Caco-2 (cell line): Measurements from ENCODE around the gene MYLK2. TPM values are rescaled to one million over a fixed set of nuclear protein-coding genes. Genes with fewer than 3 reads are reported as not detected.
A peak's percentile ranks its signal among the peaks of the same experiment; 100 is the strongest.

Experiments
- BruUV-seq: library from RNA; stranded (reverse); fragments of 400-500 nt; replicated peaks from 2 replicates; lab custom pipeline; 2021; lab: Mats Ljungman, UMichigan
- CTCF ChIA-PET: fragments of 300-600 bp; sonication (Branson Sonifier 250); formaldehyde crosslinking; loops from one replicate; lab custom pipeline; 2022; ENCODE audit warnings: antibody characterized with exemption; lab: Charles Lee
- POLR2A ChIA-PET: fragments of 300-600 bp; sonication (Branson Sonifier 250); formaldehyde crosslinking; loops from one replicate; lab custom pipeline; 2022; ENCODE audit warnings: antibody characterized with exemption; lab: Charles Lee
- DNase-seq, 2 experiments: peaks; one replicate each; pipeline versions ENCODE4 v3.0.0 to v3.0.0-alpha.2; 2020 to 2022
- H3K27me3 ChIP-seq: replicated peaks from 2 replicates; pipeline ENCODE4 v1.6.0; 2011; ENCODE audit warnings: low read length; ENCODE audit not compliant: control insufficient read depth, insufficient read depth
- H3K36me3 ChIP-seq: 2 replicates; pipeline ENCODE4 v1.5.1; 2011; ENCODE audit warnings: low read length; ENCODE audit not compliant: control insufficient read depth, insufficient read depth
- H3K4me1 ChIP-seq: fragments of 250-450 bp; sonication (Bioruptor Pico); 2 replicates; pipeline ENCODE4 v1.5.1; 2020; ENCODE audit warnings: mild to moderate bottlenecking
- H3K4me3 ChIP-seq: 2 replicates; pipeline ENCODE4 v1.5.1; 2011; ENCODE audit warnings: low read depth, mild to moderate bottlenecking, control low read depth, low read length
- H3K9me3 ChIP-seq: fragments of 250-450 bp; sonication (Bioruptor Pico); 2 replicates; pipeline ENCODE4 v1.5.1; 2020; ENCODE audit warnings: mild to moderate bottlenecking, moderate library complexity
- H3K27ac Mint-ChIP-seq: one replicate; pipeline ENCODE4 v1.8.0; 2022; ENCODE audit warnings: mixed read lengths; ENCODE audit not compliant: unreplicated experiment
- H3K27me3 Mint-ChIP-seq: one replicate; pipeline ENCODE4 v1.8.0; 2022; ENCODE audit warnings: mixed read lengths; ENCODE audit not compliant: insufficient read depth, unreplicated experiment
- H3K36me3 Mint-ChIP-seq: one replicate; pipeline ENCODE4 v1.8.0; 2022; ENCODE audit warnings: mild to moderate bottlenecking, mixed read lengths; ENCODE audit not compliant: insufficient read depth, unreplicated experiment
- H3K4me1 Mint-ChIP-seq: one replicate; pipeline ENCODE4 v1.8.0; 2022; ENCODE audit warnings: low read depth, mixed read lengths; ENCODE audit not compliant: unreplicated experiment
- H3K4me3 Mint-ChIP-seq: one replicate; pipeline ENCODE4 v1.8.0; 2022; ENCODE audit warnings: mild to moderate bottlenecking, moderate library complexity, mixed read lengths; ENCODE audit not compliant: unreplicated experiment
- H3K9me3 Mint-ChIP-seq: one replicate; pipeline ENCODE4 v1.8.0; 2022; ENCODE audit warnings: mixed read lengths; ENCODE audit not compliant: unreplicated experiment
- CTCF ChIP-seq, 2 experiments: fragments of 200-600 bp in 1 of 2; IDR thresholded peaks; 1 replicate in 1 of 2; 2 replicates in 1 of 2; pipeline versions ENCODE4 v1.5.1 to v1.8.0; 2011 to 2022; ENCODE audit warnings: antibody characterized with exemption in 1 of 2, control low read depth in 1 of 2, inconsistent platforms in 1 of 2, low read depth in 1 of 2, low read length in 1 of 2, mild to moderate bottlenecking in 1 of 2, moderate library complexity in 1 of 2; ENCODE audit not compliant: insufficient read depth in 1 of 2, severe bottlenecking in 1 of 2, unreplicated experiment in 1 of 2
- intact Hi-C: fragments of 100-400 bp; cut with micrococcal nuclease; formaldehyde crosslinking; loops from one replicate; pipeline ENCODE4 v1.10.0; 2022; ENCODE audit not compliant: unreplicated experiment
- total RNA-seq: library from RNA; stranded (reverse); gene quantifications from 2 replicates; pipeline ENCODE4 v1.2.3, GENCODE V29; 2022

Gene MYLK2
- total RNA-seq, 1 experiment from 2014 or later, result 0.91 TPM

GRCh38 chr20:31859266-31859997 is 40.3 kb downstream of the MYLK2 start:
- H3K4me1 ChIP-seq, result peaks cover 16% of the 10 kb centered on the region
- H3K4me3 Mint-ChIP-seq, result peak overlapping the region; percentile 78
- ChIA-PET CTCF (interaction anchor here (0.8 to 2.6 kb wide), 3 partner anchors 13 to 158 kb away, joined by 12 to 15 read pairs (median 12); partner anchors contain the start of gene PDRG1), POLR2A (interaction anchor here (0.6 kb wide), 2 partner anchors 233 to 373 kb away, joined by 6 to 7 read pairs; no protein-coding TSS in a partner anchor)
- no peaks in the 10 kb centered on the region for H3K9me3 ChIP-seq
- no peaks in the 10 kb centered on the region for H3K9me3 Mint-ChIP-seq
- intact Hi-C loops, result no loop called here
- no peaks in the 10 kb centered on the region for H3K27me3 ChIP-seq
- no peaks in the 10 kb centered on the region for H3K36me3 ChIP-seq
- no peak for TF ChIP-seq CTCF (IDR thresholded peaks at IDR 0.05; ENCODE audit: insufficient read depth in 1 of 2, low read depth in 1 of 2, low read length in 1 of 2, severe bottlenecking in 1 of 2, unreplicated experiment in 1 of 2)
- peak in 1 of 2 experiments; percentile 30 for DNase-seq
- no peak overlapping the region for H3K4me3 ChIP-seq
- BruUV-seq, result no TSS peak
- H3K27ac Mint-ChIP-seq, result no peak overlapping the region
- peaks cover 6% of the 10 kb centered on the region for H3K36me3 Mint-ChIP-seq
- H3K4me1 Mint-ChIP-seq, result peaks cover 8% of the 10 kb centered on the region
- peaks cover 7% of the 10 kb centered on the region for H3K27me3 Mint-ChIP-seq

DNA sequence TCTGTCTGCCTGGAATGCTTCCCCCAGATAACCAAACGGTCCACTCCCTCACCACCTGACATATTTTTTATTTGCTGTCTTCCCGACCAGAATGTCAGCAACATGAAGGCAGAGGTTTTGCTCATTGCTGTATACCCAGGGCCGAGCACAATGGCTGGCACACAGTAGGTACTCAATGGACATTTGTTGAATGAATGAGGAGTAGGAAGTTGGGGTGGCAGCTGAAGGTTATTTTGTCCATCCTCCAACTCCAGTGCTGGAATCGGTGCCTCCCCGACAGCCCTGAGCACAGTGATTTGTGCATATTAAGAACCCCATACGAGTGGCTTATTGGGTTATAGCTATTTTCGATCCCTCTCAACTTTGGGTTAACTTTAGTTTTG is 40.8 kb downstream of the MYLK2 start:
- Mint-ChIP-seq H3K4me1 (peaks cover 8% of the 10 kb centered on the region), H3K4me3 (peak overlapping the region; percentile 78), H3K9me3 (no peaks in the 10 kb centered on the region), H3K36me3 (peaks cover 6% of the 10 kb centered on the region), H3K27me3 (peaks cover 7% of the 10 kb centered on the region), H3K27ac (no peak overlapping the region)
- no peak for TF ChIP-seq CTCF (IDR thresholded peaks at IDR 0.05; ENCODE audit: insufficient read depth in 1 of 2, low read depth in 1 of 2, low read length in 1 of 2, severe bottlenecking in 1 of 2, unreplicated experiment in 1 of 2)
- Histone ChIP-seq H3K4me3 (no peak overlapping the region), H3K36me3 (no peaks in the 10 kb centered on the region), H3K4me1 (peaks cover 16% of the 10 kb centered on the region), H3K9me3 (no peaks in the 10 kb centered on the region), H3K27me3 (no peaks in the 10 kb centered on the region)
- intact Hi-C loops, result loop anchor here (2.0 kb wide), 1 partner anchor 93 kb away; the partner anchor contains the start of gene PDRG1
- ChIA-PET CTCF (interaction anchor here (0.5 to 2.6 kb wide), 8 partner anchors 9 to 171 kb away, joined by 4 to 15 read pairs (median 4); partner anchors contain the start of gene PDRG1), POLR2A (interaction anchor here (0.6 kb wide), 1 partner anchor 374 kb away, joined by 6 read pairs; no protein-coding TSS in a partner anchor)
- DNase-seq, result no peak
- TSS peak; percentile 13 for BruUV-seq

DNA sequence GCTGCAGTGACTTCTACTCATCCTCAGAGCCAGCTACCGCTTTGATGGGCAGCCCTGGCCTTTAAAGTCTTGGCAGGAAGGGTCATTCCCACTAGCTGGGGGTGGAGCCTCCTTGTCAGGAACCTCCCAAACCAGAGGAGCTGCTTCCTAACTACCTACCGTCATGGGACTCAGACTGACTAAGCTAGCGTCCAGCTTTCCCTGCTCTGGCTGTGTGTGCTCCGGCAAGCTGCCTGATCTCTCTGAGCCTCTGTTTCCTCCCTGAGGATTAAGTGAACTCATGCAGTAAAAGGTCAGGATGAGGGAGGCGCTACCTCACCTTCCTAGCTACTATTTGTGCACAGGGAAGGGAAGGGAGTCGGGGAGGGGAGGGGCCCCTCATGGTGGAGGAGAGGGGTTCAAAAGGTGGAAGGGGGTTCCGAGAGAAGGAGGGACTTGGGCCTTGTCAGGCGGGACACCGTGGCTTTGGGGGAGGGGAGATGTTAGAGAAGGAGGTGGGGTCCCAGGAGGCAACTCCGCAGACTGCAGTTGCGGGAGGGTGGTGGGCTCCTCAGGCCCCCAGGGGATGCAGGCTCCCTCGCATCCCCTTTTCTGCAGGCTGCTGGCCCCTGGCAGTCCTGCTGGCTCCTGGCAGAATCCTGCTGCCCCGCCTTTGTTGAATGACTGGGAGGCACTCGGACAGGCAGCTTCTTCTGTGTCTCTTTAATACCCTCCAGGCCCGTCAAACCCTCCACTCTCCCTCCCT is 41.4 kb downstream of the MYLK2 start:
- POLR2A ChIA-PET, result interaction anchor here (0.6 kb wide), 1 partner anchor 374 kb away, joined by 6 read pairs; no protein-coding TSS in a partner anchor

More for the DNA sequence above, 41.4 kb downstream of the MYLK2 start:
- H3K4me1 ChIP-seq, result peaks cover 16% of the 10 kb centered on the region
- peak; percentile 66 to 77 for DNase-seq
- H3K27me3 Mint-ChIP-seq, result peaks cover 7% of the 10 kb centered on the region
- H3K27me3 ChIP-seq, result no peaks in the 10 kb centered on the region
- TF ChIP-seq CTCF (IDR thresholded peaks at IDR 0.05; ENCODE audit: insufficient read depth in 1 of 2, low read depth in 1 of 2, low read length in 1 of 2, severe bottlenecking in 1 of 2, unreplicated experiment in 1 of 2), result no peak
- H3K4me1 Mint-ChIP-seq, result peaks cover 8% of the 10 kb centered on the region
- peaks cover 6% of the 10 kb centered on the region for H3K36me3 Mint-ChIP-seq
- intact Hi-C loops, result loop anchor here (1.0 to 2.0 kb wide), 3 partner anchors 10 to 92 kb away; partner anchors contain the start of genes DUSP15, PDRG1 and TTLL9
- H3K27ac Mint-ChIP-seq, result no peak overlapping the region
- peak overlapping the region; percentile 78 for H3K4me3 Mint-ChIP-seq
- CTCF ChIA-PET, result interaction anchor here (0.5 to 2.6 kb wide), 8 partner anchors 9 to 170 kb away, joined by 4 to 15 read pairs (median 4); partner anchors contain the start of gene PDRG1
- no peaks in the 10 kb centered on the region for H3K36me3 ChIP-seq
- no peaks in the 10 kb centered on the region for H3K9me3 Mint-ChIP-seq
- H3K4me3 ChIP-seq, result peak overlapping the region; percentile 75
- no TSS peak for BruUV-seq
- H3K9me3 ChIP-seq, result no peaks in the 10 kb centered on the region
